ENCODE data around the gene UBE2I. TPM values are rescaled to one million over a fixed set of nuclear protein-coding genes. Genes with fewer than 3 reads are reported as not detected.
"Not testable (repeated sequence)": the region's sequence is repeated elsewhere in the genome, so short reads cannot be mapped to it uniquely, and the experiment has no call there.

Gene UBE2I
- total RNA-seq, 6 experiments from 2014 or later = 25.0 to 48.0 (median 39.3) TPM

DNA sequence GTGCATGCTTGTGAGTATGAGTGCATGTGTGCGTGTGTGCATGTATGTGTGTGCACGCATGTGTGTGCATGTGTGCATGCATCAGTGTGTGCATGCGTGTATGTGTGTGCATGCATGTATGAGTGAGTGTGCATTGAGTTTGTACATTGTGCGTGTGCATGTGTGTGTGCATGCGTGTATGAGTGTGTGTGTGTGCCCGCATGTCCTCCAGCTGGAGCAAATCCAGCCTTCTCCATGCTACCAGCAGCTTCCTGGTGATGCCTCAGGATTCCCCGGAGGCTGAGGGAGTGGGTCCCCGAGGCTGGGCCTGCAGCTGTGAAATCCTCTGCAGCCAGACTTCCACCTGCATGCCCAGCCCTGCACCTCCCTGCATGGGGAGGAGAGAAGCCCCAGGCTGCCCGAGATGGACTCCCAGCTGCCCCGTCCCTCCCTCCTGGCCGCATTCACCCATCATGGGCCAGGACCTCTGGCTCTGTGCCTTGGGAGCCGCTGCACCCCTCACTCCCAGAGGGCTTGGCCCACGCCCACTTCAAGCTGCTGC lies 44.3 kb upstream of the UBE2I start:
- Histone ChIP-seq H3K36me3 (no peaks in the 10 kb centered on the region), H3K27ac (no peak overlapping the region), H3K27me3 (peaks cover 0 to 5% of the 10 kb centered on the region in 2 donors), H3K4me1 (no peaks in the 10 kb centered on the region), H3K4me3 (no peak overlapping the region), H3K9me3 (no peaks in the 10 kb centered on the region)
- no peak for TF ChIP-seq POLR2A (IDR thresholded peaks at IDR 0.05)
- TF ChIP-seq, protein P1, sequence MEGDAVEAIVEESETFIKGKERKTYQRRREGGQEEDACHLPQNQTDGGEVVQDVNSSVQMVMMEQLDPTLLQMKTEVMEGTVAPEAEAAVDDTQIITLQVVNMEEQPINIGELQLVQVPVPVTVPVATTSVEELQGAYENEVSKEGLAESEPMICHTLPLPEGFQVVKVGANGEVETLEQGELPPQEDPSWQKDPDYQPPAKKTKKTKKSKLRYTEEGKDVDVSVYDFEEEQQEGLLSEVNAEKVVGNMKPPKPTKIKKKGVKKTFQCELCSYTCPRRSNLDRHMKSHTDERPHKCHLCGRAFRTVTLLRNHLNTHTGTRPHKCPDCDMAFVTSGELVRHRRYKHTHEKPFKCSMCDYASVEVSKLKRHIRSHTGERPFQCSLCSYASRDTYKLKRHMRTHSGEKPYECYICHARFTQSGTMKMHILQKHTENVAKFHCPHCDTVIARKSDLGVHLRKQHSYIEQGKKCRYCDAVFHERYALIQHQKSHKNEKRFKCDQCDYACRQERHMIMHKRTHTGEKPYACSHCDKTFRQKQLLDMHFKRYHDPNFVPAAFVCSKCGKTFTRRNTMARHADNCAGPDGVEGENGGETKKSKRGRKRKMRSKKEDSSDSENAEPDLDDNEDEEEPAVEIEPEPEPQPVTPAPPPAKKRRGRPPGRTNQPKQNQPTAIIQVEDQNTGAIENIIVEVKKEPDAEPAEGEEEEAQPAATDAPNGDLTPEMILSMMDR (IDR thresholded peaks at IDR 0.05) = no peak
- no peak for ATAC-seq
- 68% methylated on average over 4 of the region's 13 CpGs for WGBS (ENCODE audit: insufficient coverage, low coverage, low lambda C conversion rate, missing lambda C conversion rate)
- intact Hi-C loops (cut with DNase I) = no loop called here
- DNase-seq = no peak

DNA sequence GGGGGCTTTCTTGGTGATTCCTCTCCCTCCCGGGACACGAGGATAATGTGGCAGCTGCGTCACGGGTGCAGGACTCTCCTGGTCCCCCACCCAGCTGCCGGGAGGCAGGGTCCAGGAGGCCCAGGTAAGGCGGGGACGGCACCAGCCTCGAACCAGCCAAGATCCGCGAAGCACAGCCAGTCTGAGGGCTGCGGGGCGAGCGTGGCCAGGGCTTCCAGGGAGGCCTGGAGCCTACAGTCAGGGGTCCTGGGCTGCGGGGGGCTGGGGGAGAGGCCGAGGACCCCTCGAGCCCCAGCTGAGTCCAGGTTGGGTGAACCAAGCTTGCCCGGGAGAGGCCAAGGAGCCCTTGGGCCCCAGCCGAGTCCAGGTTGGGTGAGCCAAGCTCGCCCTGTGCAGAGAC lies 43.6 kb upstream of the UBE2I start:
- Histone ChIP-seq H3K4me1 (no peaks in the 10 kb centered on the region), H3K4me3 (no peak overlapping the region), H3K36me3 (no peaks in the 10 kb centered on the region), H3K27me3 (peaks cover 0 to 5% of the 10 kb centered on the region in 2 donors), H3K9me3 (no peaks in the 10 kb centered on the region), H3K27ac (no peak overlapping the region)
- ATAC-seq (no peak), DNase-seq (no peak)
- WGBS (ENCODE audit: insufficient coverage, low coverage, low lambda C conversion rate, missing lambda C conversion rate) = 61% methylated on average over 3 of the region's 19 CpGs
- TF ChIP-seq, protein P1 (IDR thresholded peaks at IDR 0.05) = no peak
- TF ChIP-seq POLR2A (IDR thresholded peaks at IDR 0.05) = no peak
- intact Hi-C loops (cut with DNase I) = no loop called here

DNA sequence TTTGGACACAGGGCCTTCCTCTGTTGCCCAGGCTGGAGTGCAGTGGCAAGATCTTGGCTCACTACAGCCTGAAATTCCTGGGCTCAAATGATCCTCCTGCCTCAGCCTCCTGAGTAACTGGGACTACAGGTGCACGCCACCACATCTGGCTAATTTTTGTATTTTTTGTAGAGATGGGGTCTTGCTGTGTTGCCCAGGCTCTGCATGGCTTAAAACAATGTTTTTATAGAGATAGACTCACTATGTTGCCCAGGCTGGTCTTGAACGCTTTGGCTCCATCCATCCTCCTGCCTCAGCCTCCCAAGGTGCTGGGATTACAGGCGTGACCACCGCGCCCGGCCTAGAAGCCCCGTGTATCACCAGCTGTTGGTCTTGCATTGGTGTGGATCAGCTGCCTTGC lies 40.0 kb upstream of the UBE2I start:
- H3K9me3 ChIP-seq; ATAC-seq; DNase-seq; intact Hi-C loops (cut with DNase I); H3K36me3 ChIP-seq; H3K27ac ChIP-seq; H3K4me1 ChIP-seq; H3K4me3 ChIP-seq; H3K27me3 ChIP-seq: not testable (repeated sequence)
- no CpG with 5 or more reads among the region's 7 CpGs for WGBS (ENCODE audit: insufficient coverage, low coverage, low lambda C conversion rate, missing lambda C conversion rate)

DNA sequence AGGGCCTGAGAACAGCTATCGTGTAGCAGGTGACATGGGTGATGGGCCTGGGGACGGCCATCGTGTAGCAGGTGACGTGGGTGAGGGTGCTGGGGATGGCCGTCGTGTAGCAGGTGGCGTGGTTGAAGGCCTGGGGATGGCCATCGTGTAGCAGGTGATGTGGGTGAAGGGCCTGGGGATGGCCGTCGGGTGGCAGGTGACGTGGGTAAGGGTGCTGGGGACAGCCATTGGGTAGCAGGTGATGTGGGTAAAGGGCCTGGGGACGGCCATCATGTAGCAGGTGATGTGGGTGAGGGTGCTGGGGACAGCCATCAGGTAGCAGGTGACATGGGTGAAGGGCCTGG lies 38.1 kb upstream of the UBE2I start:
- no peaks in the 10 kb centered on the region for H3K4me1 ChIP-seq
- H3K4me3 ChIP-seq = no peak overlapping the region
- ATAC-seq = no peak
- TF ChIP-seq POLR2A (IDR thresholded peaks at IDR 0.05) = no peak
- TF ChIP-seq, protein P1 (IDR thresholded peaks at IDR 0.05) = no peak
- H3K27me3 ChIP-seq = no peaks in the 10 kb centered on the region
- intact Hi-C loops (cut with DNase I) = no loop called here
- H3K27ac ChIP-seq = no peak overlapping the region
- 84% methylated on average over 12 of the region's 12 CpGs for WGBS (ENCODE audit: insufficient coverage, low coverage, low lambda C conversion rate, missing lambda C conversion rate)
- DNase-seq = no peak
- no peaks in the 10 kb centered on the region for H3K36me3 ChIP-seq
- no peaks in the 10 kb centered on the region for H3K9me3 ChIP-seq

DNA sequence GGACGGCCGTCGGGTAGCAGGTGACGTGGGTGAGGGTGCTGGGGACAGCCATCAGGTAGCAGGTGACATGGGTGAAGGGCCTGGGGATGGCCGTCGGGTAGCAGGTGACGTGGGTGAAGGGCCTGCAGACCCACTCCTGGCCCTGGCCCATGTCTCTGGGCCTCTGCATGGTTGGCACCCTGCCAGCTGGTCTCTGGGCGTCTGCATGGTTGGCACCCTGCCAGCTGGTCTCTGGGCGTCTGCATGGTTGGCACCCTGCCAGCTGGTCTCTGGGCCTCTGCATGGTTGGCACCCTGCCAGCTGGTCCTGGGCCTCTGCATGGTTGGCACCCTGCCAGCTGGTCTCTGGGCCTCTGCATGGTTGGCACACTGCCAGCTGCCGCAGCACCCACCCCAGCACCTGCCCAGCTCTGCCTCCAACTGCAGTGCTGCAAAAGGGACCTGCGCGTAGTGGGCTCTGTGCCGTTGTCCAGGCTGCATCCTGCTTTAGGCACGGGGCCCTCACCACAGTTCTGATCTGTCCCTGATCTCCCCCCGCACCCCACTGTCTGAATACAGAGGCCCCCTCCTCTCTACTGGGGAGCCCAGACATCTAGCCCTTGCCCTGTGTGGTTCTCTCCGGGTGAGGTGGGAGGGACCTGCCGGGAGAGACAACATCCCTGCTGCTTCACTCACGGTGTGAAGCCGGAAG lies 37.6 kb upstream of the UBE2I start:
- H3K27me3 ChIP-seq; H3K4me3 ChIP-seq; H3K36me3 ChIP-seq; H3K9me3 ChIP-seq; H3K27ac ChIP-seq; intact Hi-C loops (cut with DNase I); H3K4me1 ChIP-seq: not testable (repeated sequence)
- DNase-seq (peak in 1 of 3 donors; percentile 57), ATAC-seq (peak in 2 of 4 donors; percentile 27 to 31)
- 88% methylated on average over 4 of the region's 19 CpGs for WGBS (ENCODE audit: insufficient coverage, low coverage, low lambda C conversion rate, missing lambda C conversion rate)
